Keratinocyte (primary cell): ENCODE measurements around the gene HOMEZ. TPM values are rescaled to one million over a fixed set of nuclear protein-coding genes. Genes with fewer than 3 reads are reported as not detected.

Experiments used
- DNase-seq: peaks from one replicate; pipeline ENCODE4 v3.0.0-alpha.2; 2011; ENCODE audit warnings: low read depth, missing footprints, low spot score
- FAIRE-seq: peaks from 2 replicates; lab custom pipeline; 2011; peaks lifted over from hg19 to GRCh38; lab: Jason Lieb, UNC
- H2AFZ ChIP-seq: 2 replicates; pipeline ENCODE4 v1.6.0; 2012; ENCODE audit warnings: low read length, control low read depth, inconsistent platforms; ENCODE audit not compliant: control insufficient read depth
- H3K27ac ChIP-seq: 2 replicates; pipeline ENCODE4 v1.5.1; 2011; ENCODE audit warnings: low read length; ENCODE audit not compliant: control insufficient read depth, insufficient read depth
- H3K27me3 ChIP-seq: 3 replicates; pipeline ENCODE4 v1.6.0; 2011; ENCODE audit warnings: low read length; ENCODE audit not compliant: control insufficient read depth, insufficient read depth; ENCODE audit errors: extremely low read depth
- H3K36me3 ChIP-seq, 2 experiments: 2 replicates in 1 of 2; 3 replicates in 1 of 2; pipeline ENCODE4 v1.5.1; 2011; ENCODE audit warnings: low read length in 2 of 2, mild to moderate bottlenecking in 1 of 2; ENCODE audit not compliant: control insufficient read depth in 2 of 2, insufficient read depth in 2 of 2; ENCODE audit errors: extremely low read depth in 1 of 2
- H3K4me1 ChIP-seq: 3 replicates; pipeline ENCODE4 v1.5.1; 2011; ENCODE audit warnings: low read length; ENCODE audit not compliant: control insufficient read depth, insufficient read depth; ENCODE audit errors: extremely low read depth
- H3K4me2 ChIP-seq: 3 replicates; pipeline ENCODE4 v1.6.0; 2011; ENCODE audit warnings: low read depth, low read length; ENCODE audit not compliant: control insufficient read depth, insufficient read depth; ENCODE audit errors: extremely low read depth
- H3K4me3 ChIP-seq, 3 experiments: fragments of 200-600 bp in 1 of 3; sonication (generic) in 1 of 3; 2 replicates in 2 of 3; 3 replicates in 1 of 3; pipeline ENCODE4 v1.5.1; 2011 to 2016; ENCODE audit warnings: low read length in 3 of 3, mild to moderate bottlenecking in 3 of 3, control low read depth in 2 of 3, inconsistent platforms in 1 of 3, low read depth in 1 of 3, mixed read lengths in 1 of 3, mixed run types in 1 of 3, moderate library complexity in 1 of 3; ENCODE audit not compliant: control insufficient read depth in 2 of 3, insufficient read depth in 2 of 3; ENCODE audit errors: extremely low read depth in 1 of 3
- H3K79me2 ChIP-seq: 2 replicates; pipeline ENCODE4 v1.6.0; 2012; ENCODE audit warnings: low read length; ENCODE audit not compliant: control insufficient read depth, insufficient read depth
- H3K9ac ChIP-seq: 3 replicates; pipeline ENCODE4 v1.6.0; 2011; ENCODE audit warnings: low read length; ENCODE audit not compliant: control insufficient read depth, insufficient read depth; ENCODE audit errors: extremely low read depth
- H3K9me1 ChIP-seq: 3 replicates; pipeline ENCODE4 v1.6.0; 2011; ENCODE audit warnings: low read length; ENCODE audit not compliant: control insufficient read depth, insufficient read depth; ENCODE audit errors: extremely low read depth
- H3K9me3 ChIP-seq: 2 replicates; pipeline ENCODE4 v1.5.1; 2012; ENCODE audit warnings: low read depth, low read length; ENCODE audit not compliant: control insufficient read depth
- H4K20me1 ChIP-seq: 3 replicates; pipeline ENCODE4 v1.6.0; 2011; ENCODE audit warnings: low read length; ENCODE audit not compliant: control insufficient read depth, insufficient read depth; ENCODE audit errors: extremely low read depth
- EZH2 ChIP-seq: IDR thresholded peaks from one replicate; pipeline ENCODE4 v1.6.1; 2012; ENCODE audit warnings: inconsistent platforms, mild to moderate bottlenecking, low read length, moderate library complexity
- dilution Hi-C: fragments of 300-500 bp; cut with MboI; formaldehyde crosslinking; loops from one replicate; pipeline ENCODE4 v1.7.0; 2020; ENCODE audit warnings: low sequenced_read_pairs; ENCODE audit not compliant: extremely low pct_ligation_motif_present
- polyA plus RNA-seq, 5 experiments: library from polyadenylated mRNA; depleted of rRNA in 3 of 5; stranded (reverse) in 3 of 5; stranded (forward) in 1 of 5; unstranded in 1 of 5; fragments of >200 nt; gene quantifications; 1 replicate in 1 of 5; 2 replicates in 3 of 5; 3 replicates in 1 of 5; pipeline versions ENCODE4 v1.2.1 to v1.2.3, GENCODE V29; 2011 to 2012; ENCODE audit warnings: missing spikeins in 2 of 5, low read depth in 1 of 5, low replicate concordance in 1 of 5
- TF ChIP-seq, protein P1 (sequence below), 3 experiments: IDR thresholded peaks in 1 of 3; conservative IDR thresholded peaks in 1 of 3; optimal IDR thresholded peaks in 1 of 3; 2 replicates in 2 of 3; 3 replicates in 1 of 3; pipeline versions ENCODE3 to v1.5.1; 2011; ENCODE audit warnings: low read length in 3 of 3, mild to moderate bottlenecking in 3 of 3, moderate library complexity in 2 of 3, control low read depth in 1 of 3, inconsistent platforms in 1 of 3; ENCODE audit not compliant: insufficient read depth in 2 of 3; ENCODE audit errors: extremely low read depth in 1 of 3

Gene HOMEZ
- polyA plus RNA-seq, 1 donor (not counting 4 experiments of a cell fraction or from before 2014, with no cell fraction given) = 31.9 TPM

DNA sequence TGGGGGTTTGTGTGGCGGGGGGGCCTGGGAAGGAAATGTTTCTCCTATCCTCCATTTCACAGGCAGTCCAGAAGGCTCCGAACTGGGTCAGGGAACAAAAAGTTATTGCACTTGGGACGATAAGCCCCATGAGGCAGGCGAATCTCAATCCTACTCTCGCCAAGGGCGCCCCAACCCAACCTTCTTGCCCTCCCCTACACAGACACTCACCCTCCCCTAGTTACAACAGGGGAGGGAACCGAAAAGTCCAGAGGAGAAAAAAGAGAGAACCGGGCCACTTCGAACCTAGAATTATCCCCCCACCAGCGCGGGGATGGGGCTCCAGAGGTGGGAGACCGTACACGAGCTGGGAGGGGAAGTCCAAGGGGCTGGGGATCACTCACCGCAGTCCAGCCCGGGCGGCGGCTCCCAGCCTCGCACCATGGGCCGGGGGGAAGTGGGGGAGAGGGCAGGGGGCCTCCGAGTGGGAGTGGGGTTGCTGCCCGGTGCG is 357 bp downstream of the HOMEZ start:
- H4K20me1 ChIP-seq = no peaks in the 10 kb centered on the region
- dilution Hi-C loops = no loop called here
- peaks cover 43% of the 10 kb centered on the region for H3K79me2 ChIP-seq
- peak overlapping the region; percentile 94 for H3K9ac ChIP-seq
- H3K27me3 ChIP-seq = no peaks in the 10 kb centered on the region
- H3K27ac ChIP-seq = peak overlapping the region; percentile 95
- FAIRE-seq (no peak), DNase-seq (no peak)
- peak overlapping the region; percentile 77 to 97 (median 96) for H3K4me3 ChIP-seq
- no peaks in the 10 kb centered on the region for H3K9me1 ChIP-seq
- H3K4me1 ChIP-seq = peaks cover 14% of the 10 kb centered on the region
- peak overlapping the region; percentile 78 for H2AFZ ChIP-seq
- TF ChIP-seq EZH2 = no peak
- TF ChIP-seq, protein P1, sequence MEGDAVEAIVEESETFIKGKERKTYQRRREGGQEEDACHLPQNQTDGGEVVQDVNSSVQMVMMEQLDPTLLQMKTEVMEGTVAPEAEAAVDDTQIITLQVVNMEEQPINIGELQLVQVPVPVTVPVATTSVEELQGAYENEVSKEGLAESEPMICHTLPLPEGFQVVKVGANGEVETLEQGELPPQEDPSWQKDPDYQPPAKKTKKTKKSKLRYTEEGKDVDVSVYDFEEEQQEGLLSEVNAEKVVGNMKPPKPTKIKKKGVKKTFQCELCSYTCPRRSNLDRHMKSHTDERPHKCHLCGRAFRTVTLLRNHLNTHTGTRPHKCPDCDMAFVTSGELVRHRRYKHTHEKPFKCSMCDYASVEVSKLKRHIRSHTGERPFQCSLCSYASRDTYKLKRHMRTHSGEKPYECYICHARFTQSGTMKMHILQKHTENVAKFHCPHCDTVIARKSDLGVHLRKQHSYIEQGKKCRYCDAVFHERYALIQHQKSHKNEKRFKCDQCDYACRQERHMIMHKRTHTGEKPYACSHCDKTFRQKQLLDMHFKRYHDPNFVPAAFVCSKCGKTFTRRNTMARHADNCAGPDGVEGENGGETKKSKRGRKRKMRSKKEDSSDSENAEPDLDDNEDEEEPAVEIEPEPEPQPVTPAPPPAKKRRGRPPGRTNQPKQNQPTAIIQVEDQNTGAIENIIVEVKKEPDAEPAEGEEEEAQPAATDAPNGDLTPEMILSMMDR (optimal IDR thresholded peaks at IDR 0.05 in 1 of 3, IDR thresholded peaks at IDR 0.05 in 1 of 3, conservative IDR thresholded peaks at IDR 0.05 in 1 of 3; ENCODE audit: extremely low read depth in 1 of 3, insufficient read depth in 2 of 3, low read length in 3 of 3) = no peak
- peak overlapping the region; percentile 94 for H3K4me2 ChIP-seq
- H3K36me3 ChIP-seq = peaks cover 6 to 7% of the 10 kb centered on the region in 2 experiments
- H3K9me3 ChIP-seq = no peaks in the 10 kb centered on the region

DNA sequence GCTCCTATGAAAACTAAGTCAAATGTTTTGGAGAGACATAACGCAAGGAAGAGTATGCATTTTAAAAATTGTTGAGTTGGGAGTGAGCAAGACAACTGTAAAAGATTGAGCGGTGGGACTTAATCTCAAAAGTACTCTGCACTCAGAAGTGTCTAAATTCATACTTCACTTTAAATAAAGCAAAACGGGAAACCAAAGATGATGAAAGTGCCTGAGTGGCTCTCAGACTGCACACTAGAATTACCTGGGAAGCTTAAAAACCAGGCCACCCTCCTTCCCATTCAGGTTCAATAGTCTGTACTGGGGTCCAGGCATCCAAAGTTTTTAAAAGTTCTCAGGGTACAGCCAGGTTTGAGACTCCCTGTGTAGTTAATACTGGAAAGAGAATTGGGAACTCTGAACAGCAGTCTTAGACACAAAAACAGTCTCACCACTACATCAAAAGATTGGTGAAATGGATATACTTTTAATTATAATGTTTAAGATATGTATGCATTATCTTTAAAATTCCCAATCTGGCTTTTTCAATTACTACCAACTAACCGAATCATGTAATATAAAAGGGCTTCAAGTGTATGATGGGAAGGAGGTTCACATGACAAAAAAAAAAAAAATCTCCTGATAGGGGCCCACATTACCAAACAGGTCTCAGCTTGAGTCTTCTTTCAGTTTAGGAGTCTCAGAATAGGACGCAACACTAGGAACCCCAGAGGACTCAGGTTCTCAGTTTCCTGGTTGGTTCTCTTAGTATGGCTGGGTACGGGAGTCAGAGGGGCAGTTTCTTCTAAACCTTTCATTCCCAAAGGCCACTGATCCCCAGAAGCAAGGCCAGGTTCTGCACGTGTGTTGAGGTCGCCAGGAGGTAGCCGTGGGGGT is 1.0 kb downstream of the HOMEZ start:
- H3K36me3 ChIP-seq = peaks cover 6 to 7% of the 10 kb centered on the region in 2 experiments
- peak overlapping the region; percentile 94 for H3K4me2 ChIP-seq
- H2AFZ ChIP-seq = peak overlapping the region; percentile 78
- no peaks in the 10 kb centered on the region for H3K9me1 ChIP-seq
- peak overlapping the region; percentile 94 for H3K9ac ChIP-seq
- peaks cover 49% of the 10 kb centered on the region for H3K79me2 ChIP-seq
- FAIRE-seq (no peak), DNase-seq (no peak)
- H3K27ac ChIP-seq = peak overlapping the region; percentile 95
- H4K20me1 ChIP-seq = no peaks in the 10 kb centered on the region
- TF ChIP-seq EZH2 = no peak
- TF ChIP-seq, protein P1 (optimal IDR thresholded peaks at IDR 0.05 in 1 of 3, IDR thresholded peaks at IDR 0.05 in 1 of 3, conservative IDR thresholded peaks at IDR 0.05 in 1 of 3; ENCODE audit: extremely low read depth in 1 of 3, insufficient read depth in 2 of 3, low read length in 3 of 3) = no peak
- H3K4me1 ChIP-seq = peaks cover 14% of the 10 kb centered on the region
- peak overlapping the region; percentile 77 to 97 (median 96) for H3K4me3 ChIP-seq
- H3K27me3 ChIP-seq = no peaks in the 10 kb centered on the region
- dilution Hi-C loops = no loop called here
- H3K9me3 ChIP-seq = no peaks in the 10 kb centered on the region
